OCI-LY7 (cell line): Measurements from ENCODE around the gene INSL3.

Source experiments
- EZH2phosphoT487 ChIP-seq: fragments of 200-600 bp; sonication (generic); IDR thresholded peaks from 2 replicates; pipeline ENCODE4 v1.6.1; 2018; ENCODE audit warnings: low read depth, borderline replicate concordance, mild to moderate bottlenecking, mixed run types, antibody characterized with exemption, low read length, moderate library complexity, mixed read lengths
- TF ChIP-seq, protein P1 (sequence below): fragments of 200-600 bp; sonication (generic); conservative IDR thresholded peaks from 2 replicates; pipeline ENCODE4 v1.5.1; 2014; ENCODE audit warnings: mild to moderate bottlenecking, antibody characterized with exemption, low read length, moderate library complexity, mixed read lengths

DNA sequence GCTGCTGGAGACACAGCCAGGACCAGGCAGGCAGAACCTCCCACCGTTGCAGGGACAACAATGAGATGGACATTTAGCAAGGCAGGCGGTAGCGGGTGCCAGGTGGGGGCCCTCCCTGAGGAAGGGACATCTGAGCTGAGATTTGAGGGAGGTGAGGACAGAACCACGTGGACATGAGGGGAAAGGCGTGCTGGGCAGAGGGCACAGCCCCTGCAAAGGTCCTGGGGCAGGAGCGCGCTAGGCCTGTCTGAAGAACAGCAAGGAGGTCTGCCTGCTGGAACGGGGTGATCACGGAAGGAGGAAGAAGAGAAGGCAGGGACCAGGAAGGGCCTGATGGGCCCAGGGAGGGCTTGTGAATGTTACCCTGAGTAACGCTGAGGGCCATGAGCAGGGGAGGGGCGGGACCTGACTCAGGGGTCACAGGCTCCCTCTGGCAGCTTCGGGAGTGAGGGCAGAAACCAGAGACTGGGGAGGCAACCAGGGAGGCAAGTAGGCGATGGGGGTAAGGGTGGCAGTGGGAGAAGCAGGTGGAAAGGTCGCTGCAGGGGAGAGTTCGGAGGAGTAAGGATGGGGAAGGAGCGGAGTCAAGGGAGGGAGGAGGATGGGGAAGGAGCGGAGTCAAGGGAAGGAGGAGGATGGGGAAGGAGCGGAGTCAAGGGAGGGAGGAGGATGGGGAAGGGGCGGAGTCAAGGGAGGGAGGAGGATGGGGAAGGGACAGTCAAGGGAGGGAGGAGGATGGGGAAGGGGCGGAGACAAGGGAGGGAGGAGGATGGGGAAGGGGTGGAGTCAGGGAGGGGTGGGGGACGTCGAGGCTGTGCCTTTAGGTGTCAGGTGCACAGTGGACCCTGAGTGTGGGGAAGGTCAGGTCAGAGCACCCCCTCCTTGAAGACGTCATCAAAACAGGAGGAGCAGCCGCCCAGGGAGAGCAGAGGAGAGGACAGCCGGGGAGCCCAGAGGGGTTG lies 42.1 kb downstream of the INSL3 start:
- TF ChIP-seq, protein P1, sequence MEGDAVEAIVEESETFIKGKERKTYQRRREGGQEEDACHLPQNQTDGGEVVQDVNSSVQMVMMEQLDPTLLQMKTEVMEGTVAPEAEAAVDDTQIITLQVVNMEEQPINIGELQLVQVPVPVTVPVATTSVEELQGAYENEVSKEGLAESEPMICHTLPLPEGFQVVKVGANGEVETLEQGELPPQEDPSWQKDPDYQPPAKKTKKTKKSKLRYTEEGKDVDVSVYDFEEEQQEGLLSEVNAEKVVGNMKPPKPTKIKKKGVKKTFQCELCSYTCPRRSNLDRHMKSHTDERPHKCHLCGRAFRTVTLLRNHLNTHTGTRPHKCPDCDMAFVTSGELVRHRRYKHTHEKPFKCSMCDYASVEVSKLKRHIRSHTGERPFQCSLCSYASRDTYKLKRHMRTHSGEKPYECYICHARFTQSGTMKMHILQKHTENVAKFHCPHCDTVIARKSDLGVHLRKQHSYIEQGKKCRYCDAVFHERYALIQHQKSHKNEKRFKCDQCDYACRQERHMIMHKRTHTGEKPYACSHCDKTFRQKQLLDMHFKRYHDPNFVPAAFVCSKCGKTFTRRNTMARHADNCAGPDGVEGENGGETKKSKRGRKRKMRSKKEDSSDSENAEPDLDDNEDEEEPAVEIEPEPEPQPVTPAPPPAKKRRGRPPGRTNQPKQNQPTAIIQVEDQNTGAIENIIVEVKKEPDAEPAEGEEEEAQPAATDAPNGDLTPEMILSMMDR: no peak
- no peak for TF ChIP-seq EZH2phosphoT487
